ENCODE measurements around the gene TOLLIP.
A peak's percentile ranks its signal among the peaks of the same experiment; 100 is the strongest.
"Not testable (repeated sequence)": the region's sequence is repeated elsewhere in the genome, so short reads cannot be mapped to it uniquely, and the experiment has no call there.

TOLLIP gene

DNA sequence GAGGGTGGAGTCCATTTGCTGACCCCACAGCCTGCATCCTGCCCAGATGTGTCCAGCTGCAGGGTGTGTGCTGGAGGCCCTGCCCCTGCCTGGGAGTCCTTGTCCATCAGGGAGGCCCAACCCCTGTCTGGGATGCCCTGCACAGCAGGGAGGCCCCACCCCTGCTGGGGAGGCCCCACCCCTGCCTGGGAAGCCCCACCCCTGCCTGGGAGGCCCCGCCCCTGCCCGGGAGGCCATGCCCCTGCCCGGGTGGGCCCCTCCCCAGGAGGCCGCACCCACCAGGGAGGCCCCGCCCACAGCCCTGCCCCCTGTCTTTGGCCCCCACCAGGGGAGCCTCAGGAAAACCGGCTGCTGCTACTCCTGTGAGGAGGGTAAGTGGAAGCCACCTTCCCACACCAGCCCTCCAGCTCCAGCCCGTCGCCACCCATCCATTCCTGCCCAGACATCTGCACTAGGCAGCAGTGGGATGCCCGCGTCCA, 49.4 kb downstream of the TOLLIP start:
- peak; percentile 30 for DNase-seq

DNA sequence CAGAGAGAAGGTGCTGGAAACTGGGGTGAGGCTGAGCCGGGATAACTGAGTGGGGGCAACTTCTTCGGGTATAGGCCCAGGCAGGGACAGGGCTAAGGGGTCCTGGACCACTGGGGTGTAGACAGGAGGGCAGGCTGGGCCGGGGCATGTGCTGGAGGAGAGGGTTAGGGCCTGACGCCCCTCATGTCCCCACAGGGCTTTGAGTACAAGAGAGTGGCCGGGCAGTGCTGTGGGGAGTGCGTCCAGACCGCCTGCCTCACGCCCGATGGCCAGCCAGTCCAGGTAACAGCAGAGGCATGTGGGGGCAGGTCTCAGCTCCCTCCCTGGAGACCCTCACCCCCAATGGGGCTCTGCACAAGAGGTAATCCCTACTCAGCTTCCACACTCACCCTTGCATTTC, 49.9 kb downstream of the TOLLIP start:
- no peak for DNase-seq

DNA sequence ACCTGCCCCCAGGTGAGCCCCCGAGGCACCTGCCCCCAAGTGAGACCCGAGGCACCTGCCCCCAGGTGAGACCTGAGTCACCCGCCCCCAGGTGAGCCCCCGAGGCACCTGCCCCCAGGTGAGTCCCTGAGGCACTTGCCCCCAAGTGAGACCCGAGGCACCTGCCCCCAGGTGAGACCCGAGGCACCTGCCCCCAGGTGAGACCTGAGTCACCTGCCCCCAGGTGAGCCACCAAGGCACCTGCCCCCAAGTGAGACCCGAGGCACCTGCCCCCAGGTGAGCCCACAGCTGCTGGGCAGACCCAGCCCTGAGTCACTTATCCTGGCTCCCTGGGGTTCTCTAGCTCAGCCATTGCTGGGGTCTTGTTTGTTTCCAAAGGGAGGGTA, 50.4 kb downstream of the TOLLIP start:
- no peak for DNase-seq

DNA sequence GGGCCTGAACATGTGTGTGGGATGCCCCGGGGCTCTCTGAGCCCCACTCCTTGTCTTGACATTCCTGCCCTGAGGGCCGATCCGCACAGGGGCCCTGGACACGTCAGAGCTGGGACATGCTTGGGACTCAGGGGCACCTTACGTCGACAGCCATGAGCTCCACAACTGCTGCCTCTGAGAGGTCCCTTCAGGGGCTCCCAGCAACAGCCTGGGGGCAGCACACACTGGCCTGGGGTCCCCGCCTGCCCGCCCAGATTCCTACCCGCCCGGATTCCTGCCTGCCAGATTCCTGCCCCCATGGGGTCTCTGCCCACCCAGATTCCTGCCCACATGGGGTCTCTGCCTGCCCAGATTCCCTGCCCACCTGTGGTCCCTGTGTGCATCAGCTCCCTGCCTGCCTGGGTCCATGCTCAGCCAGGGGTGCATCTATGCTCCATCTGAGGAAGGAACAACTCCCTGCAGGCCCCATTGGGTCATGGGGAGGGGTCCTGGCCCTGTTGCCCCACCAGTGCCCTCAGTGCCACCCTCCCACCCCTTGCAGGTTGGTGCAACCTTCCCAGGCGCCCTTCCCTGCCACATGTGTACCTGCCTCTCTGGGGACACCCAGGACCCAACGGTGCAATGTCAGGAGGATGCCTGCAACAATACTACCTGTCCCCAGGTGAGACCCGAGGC, 50.9 kb downstream of the TOLLIP start:
- DNase-seq, result no peak

DNA sequence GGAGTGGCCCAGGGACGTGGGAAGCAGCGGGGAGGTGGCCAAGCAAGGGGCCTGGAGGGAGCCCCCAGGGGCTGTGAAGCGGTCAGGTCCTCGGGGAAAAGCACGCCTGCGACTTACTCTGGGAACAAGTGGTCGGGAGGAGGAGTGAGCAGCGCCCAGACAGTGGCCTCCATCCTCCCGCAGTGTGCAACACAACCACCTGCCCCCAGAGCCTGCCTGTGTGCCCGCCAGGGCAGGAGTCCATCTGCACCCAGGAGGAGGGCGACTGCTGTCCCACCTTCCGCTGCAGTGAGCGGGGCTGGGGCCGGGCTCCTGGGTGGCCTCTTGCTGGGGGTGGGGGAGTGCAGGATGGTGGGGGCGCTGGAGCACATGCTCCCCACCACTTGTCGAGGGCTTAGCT, 51.5 kb downstream of the TOLLIP start:
- no peak for DNase-seq

DNA sequence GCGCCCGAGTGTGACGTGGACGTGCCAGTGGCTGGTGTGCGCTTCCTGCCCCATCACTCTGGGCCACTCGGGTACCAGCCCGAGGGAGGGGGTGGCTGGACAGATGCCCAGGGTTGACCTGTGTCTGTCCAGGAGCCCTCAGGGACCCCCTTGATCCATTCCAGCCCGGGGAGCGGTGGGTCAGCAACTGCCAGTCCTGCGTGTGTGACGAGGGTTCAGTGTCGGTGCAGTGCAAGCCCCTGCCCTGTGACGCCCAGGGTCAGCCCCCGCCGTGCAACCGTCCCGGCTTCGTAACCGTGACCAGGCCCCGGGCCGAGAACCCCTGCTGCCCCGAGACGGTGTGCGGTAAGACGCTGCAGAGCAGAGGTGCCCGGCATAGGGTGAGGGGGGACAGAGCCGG, 52.1 kb downstream of the TOLLIP start:
- DNase-seq, result no peak

DNA sequence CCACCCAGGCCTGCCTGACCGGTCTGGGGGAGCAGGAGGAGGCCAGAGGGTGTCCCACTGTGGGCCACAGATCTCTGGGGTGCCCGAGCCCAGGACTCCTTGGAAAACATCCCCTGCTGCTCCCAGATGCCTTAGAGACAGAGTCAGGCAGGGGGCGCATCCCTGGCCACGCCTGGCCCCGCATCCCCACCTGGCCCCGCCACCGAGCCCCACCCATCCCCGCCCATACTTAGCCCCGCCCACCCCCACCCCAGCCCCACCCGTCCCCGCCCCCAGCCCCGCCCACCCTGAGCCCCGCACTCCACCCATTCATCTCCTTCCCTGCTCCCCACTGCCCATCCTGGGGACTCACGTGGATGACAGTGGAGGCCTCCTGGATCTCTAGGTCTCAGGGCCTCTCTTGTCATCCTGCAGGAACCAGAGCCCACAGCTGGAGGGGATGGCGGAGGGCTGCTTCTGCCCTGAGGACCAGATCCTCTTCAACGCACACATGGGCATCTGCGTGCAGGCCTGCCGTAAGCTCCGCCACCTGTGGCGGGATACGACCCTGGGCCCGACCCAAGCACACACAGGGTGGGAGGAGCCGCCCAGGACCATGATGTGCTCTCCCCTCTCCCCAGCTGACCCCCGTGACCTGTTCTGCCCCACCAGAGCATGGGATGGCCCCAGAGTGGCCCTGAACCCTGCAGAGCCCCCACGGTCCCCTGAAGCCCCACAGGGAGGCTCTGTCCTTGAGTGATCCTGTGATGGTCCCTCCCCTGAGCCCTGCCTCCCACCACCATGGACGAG, 53.0 kb downstream of the TOLLIP start:
- no peak for DNase-seq

DNA sequence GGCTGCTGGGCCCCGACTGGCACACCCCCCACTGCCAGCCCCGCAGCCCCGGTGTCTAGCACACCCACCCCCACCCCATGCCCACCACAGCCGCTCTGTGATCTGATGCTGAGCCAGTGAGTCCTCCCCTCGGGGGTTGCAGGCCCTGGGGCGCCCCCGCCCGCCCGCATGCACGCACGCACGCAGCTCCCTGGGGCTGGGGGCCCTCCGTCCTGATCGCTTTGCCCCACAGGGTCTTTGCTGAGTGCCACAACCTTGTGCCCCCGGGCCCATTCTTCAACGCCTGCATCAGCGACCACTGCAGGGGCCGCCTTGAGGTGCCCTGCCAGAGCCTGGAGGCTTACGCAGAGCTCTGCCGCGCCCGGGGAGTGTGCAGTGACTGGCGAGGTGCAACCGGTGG, 54.3 kb downstream of the TOLLIP start:
- DNase-seq, result no peak

DNA sequence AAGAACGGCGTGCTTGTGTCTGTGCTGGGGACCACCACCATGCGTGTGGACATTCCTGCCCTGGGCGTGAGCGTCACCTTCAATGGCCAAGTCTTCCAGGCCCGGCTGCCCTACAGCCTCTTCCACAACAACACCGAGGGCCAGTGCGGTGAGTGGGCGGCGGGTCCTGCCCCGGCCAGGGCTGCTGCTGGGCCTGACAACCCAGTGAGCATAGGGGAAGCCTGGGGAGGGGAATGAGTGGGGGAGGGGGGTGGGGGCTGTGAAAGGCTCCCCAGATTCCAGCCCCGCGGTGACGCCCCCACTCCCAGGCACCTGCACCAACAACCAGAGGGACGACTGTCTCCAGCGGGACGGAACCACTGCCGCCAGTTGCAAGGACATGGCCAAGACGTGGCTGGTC, 54.7 kb downstream of the TOLLIP start:
- DNase-seq, result no peak

DNA sequence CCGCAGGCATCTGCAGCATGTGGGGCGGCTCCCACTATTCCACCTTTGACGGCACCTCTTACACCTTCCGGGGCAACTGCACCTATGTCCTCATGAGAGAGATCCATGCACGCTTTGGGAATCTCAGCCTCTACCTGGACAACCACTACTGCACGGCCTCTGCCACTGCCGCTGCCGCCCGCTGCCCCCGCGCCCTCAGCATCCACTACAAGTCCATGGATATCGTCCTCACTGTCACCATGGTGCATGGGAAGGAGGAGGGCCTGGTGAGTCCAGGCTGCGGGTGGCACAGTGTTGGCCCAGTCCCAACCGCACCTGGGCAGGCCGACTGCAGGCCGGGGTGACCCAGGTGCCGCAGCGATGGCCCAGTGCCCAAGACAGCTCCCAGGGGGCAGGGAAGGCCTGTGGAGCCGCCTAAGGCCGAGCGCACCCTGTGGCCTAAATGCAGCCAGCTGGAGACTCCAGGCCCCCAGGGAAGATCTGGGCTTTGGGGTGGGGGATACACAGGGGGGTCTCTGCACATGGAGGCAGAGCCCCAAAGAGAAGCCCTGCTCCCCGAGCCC, 55.3 kb downstream of the TOLLIP start:
- DNase-seq, result no peak

DNA sequence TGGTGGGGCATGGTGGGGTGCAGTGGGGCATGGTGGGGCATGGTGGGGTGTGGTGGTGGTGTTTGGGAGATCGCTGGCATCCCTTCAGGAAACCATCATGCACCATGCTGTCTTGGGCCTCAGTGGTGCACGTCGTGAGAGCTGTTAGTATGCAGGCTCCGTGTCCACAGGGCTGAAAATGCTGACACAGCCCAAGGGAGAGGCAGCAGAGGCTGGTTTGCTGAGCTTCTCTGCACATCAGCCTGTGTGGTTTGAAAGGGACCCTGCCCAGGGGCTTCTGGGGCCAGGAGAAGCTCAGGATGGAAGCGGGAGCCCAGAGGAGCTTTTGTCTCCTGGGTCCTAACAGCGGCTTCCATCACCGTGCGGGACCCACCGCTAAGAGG, 56.3 kb downstream of the TOLLIP start:
- DNase-seq, result no peak

DNA sequence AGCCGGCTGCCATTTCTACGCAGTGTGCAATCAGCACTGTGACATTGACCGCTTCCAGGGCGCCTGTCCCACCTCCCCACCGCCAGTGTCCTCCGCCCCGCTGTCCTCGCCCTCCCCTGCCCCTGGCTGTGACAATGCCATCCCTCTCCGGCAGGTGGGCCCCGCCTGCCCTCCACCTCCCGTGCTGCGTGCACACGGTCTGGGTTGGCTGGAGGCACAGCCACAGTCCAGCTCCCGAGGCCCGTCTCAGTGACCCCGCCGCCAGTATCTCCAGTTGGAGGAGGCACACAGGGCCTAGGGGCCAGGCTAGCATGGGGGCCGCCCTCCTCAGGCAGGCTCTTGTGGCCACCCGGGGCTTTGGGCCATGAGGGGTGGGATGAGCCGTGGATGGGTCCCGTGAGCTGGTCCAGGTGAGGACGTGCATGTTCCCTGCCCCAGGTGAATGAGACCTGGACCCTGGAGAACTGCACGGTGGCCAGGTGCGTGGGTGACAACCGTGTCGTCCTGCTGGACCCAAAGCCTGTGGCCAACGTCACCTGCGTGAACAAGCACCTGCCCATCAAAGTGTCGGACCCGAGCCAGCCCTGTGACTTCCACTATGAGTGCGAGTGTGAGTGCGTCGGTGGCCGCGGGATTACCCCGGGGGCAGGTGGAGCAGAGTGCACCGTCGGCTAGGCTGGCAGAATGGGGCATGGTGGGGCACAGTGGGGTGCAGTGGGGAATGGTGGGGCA, 56.9 kb downstream of the TOLLIP start:
- no peak for DNase-seq

DNA sequence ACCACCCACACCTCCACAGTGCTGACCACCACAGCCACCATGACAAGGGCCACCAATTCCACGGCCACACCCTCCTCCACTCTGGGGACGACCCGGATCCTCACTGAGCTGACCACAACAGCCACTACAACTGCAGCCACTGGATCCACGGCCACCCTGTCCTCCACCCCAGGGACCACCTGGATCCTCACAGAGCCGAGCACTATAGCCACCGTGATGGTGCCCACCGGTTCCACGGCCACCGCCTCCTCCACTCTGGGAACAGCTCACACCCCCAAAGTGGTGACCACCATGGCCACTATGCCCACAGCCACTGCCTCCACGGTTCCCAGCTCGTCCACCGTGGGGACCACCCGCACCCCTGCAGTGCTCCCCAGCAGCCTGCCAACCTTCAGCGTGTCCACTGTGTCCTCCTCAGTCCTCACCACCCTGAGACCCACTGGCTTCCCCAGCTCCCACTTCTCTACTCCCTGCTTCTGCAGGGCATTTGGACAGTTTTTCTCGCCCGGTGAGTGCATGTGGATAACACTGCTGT, 58.1 kb downstream of the TOLLIP start:
- no peak for DNase-seq

DNA sequence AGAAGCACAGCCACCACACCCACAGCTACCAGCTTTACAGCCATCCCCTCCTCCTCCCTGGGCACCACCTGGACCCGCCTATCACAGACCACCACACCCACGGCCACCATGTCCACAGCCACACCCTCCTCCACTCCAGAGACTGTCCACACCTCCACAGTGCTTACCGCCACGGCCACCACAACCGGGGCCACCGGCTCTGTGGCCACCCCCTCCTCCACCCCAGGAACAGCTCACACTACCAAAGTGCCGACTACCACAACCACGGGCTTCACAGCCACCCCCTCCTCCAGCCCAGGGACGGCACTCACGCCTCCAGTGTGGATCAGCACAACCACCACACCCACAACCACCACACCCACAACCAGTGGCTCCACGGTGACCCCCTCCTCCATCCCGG, 59.0 kb downstream of the TOLLIP start:
- not testable (repeated sequence) for DNase-seq

DNA sequence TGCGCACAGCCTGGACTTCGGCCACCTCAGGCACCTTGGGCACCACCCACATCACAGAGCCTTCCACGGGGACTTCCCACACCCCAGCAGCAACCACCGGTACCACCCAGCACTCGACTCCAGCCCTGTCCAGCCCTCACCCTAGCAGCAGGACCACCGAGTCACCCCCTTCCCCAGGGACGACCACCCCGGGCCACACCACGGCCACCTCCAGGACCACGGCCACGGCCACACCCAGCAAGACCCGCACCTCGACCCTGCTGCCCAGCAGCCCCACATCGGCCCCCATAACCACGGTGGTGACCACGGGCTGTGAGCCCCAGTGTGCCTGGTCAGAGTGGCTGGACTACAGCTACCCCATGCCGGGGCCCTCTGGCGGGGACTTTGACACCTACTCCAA, 60.5 kb downstream of the TOLLIP start:
- DNase-seq, result not testable (repeated sequence)

DNA sequence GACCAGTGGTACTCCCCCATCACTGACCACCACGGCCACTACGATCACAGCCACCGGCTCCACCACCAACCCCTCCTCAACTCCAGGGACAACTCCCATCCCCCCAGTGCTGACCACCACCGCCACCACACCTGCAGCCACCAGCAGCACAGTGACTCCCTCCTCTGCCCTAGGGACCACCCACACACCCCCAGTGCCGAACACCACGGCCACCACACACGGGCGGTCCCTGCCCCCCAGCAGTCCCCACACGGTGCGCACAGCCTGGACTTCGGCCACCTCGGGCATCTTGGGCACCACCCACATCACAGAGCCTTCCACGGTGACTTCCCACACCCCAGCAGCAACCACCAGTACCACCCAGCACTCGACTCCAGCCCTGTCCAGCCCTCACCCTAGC, 62.4 kb downstream of the TOLLIP start:
- not testable (repeated sequence) for DNase-seq

DNA sequence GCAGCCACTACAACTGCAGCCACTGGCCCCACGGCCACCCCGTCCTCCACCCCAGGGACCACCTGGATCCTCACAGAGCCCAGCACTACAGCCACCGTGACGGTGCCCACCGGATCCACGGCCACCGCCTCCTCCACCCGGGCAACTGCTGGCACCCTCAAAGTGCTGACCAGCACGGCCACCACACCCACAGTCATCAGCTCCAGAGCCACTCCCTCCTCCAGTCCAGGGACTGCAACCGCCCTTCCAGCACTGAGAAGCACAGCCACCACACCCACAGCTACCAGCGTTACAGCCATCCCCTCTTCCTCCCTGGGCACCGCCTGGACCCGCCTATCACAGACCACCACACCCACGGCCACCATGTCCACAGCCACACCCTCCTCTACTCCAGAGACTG, 63.1 kb downstream of the TOLLIP start:
- not testable (repeated sequence) for DNase-seq

DNA sequence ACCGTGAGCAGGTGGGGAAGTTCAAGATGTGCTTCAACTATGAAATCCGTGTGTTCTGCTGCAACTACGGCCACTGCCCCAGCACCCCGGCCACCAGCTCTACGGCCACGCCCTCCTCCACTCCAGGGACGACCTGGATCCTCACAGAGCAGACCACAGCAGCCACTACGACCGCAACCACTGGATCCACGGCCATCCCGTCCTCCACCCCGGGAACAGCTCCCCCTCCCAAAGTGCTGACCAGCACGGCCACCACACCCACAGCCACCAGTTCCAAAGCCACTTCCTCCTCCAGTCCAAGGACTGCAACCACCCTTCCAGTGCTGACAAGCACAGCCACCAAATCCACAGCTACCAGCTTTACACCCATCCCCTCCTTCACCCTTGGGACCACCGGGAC, 63.7 kb downstream of the TOLLIP start:
- DNase-seq, result not testable (repeated sequence)

DNA sequence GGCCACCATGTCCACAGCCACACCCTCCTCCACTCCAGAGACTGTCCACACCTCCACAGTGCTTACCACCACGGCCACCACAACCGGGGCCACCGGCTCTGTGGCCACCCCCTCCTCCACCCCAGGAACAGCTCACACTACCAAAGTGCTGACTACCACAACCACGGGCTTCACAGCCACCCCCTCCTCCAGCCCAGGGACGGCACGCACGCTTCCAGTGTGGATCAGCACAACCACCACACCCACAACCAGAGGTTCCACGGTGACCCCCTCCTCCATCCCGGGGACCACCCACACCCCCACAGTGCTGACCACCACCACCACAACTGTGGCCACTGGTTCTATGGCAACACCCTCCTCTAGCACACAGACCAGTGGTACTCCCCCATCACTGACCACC, 64.9 kb downstream of the TOLLIP start:
- DNase-seq, result not testable (repeated sequence)

DNA sequence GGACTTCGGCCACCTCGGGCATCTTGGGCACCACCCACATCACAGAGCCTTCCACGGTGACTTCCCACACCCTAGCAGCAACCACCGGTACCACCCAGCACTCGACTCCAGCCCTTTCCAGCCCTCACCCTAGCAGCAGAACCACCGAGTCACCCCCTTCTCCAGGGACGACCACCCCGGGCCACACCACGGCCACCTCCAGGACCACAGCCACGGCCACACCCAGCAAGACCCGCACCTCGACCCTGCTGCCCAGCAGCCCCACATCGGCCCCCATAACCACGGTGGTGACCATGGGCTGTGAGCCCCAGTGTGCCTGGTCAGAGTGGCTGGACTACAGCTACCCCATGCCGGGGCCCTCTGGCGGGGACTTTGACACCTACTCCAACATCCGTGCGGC, 65.9 kb downstream of the TOLLIP start:
- DNase-seq, result not testable (repeated sequence)

DNA sequence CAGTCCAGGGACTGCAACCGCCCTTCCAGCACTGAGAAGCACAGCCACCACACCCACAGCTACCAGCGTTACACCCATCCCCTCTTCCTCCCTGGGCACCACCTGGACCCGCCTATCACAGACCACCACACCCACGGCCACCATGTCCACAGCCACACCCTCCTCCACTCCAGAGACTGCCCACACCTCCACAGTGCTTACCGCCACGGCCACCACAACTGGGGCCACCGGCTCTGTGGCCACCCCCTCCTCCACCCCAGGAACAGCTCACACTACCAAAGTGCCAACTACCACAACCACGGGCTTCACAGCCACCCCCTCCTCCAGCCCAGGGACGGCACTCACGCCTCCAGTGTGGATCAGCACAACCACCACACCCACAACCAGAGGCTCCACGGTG, 66.7 kb downstream of the TOLLIP start:
- DNase-seq, result not testable (repeated sequence)

DNA sequence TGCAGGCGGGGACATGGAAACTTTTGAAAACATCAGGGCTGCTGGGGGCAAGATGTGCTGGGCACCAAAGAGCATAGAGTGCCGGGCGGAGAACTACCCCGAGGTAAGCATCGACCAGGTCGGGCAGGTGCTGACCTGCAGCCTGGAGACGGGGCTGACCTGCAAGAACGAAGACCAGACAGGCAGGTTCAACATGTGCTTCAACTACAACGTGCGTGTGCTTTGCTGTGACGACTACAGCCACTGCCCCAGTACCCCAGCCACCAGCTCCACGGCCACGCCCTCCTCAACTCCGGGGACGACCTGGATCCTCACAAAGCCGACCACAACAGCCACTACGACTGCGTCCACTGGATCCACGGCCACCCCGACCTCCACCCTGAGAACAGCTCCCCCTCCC, 67.1 kb downstream of the TOLLIP start:
- DNase-seq, result no peak

DNA sequence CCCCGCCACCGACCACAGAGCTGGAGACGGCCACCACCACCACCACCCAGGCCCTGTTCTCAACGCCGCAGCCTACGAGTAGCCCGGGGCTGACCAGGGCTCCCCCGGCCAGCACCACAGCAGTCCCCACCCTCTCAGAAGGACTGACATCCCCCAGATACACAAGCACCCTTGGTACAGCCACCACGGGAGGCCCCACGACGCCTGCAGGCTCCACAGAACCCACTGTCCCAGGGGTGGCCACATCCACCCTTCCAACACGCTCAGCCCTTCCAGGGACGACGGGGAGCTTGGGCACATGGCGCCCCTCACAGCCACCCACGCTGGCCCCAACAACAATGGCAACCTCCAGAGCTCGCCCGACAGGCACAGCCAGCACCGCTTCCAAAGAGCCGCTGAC, 67.7 kb downstream of the TOLLIP start:
- DNase-seq, result no peak
